ENCODE data around the gene OR9Q1.
"Not testable (repeated sequence)": the region's sequence is repeated elsewhere in the genome, so short reads cannot be mapped to it uniquely, and the experiment has no call there.

The OR9Q1 gene

GRCh38 chr11:58135171-58135570 lies 111.5 kb downstream of the OR9Q1 start:
- no peak for DNase-seq

- DNase-seq = no peak
These were observed 119.1 kb downstream of the OR9Q1 start for GRCh38 chr11:58142761-58143160.

GRCh38 chr11:58152781-58153180 lies 129.1 kb downstream of the OR9Q1 start:
- no peak for DNase-seq

- DNase-seq = no peak
These were observed 140.7 kb downstream of the OR9Q1 start for GRCh38 chr11:58164389-58164788.

- no peak for DNase-seq
These were observed 141.3 kb downstream of the OR9Q1 start for GRCh38 chr11:58164990-58165389.

GRCh38 chr11:58165504-58166106 lies 141.9 kb downstream of the OR9Q1 start:
- no peak for DNase-seq

GRCh38 chr11:58177409-58178054 lies 153.9 kb downstream of the OR9Q1 start:
- no peak for DNase-seq

- DNase-seq = no peak
These were observed 154.8 kb downstream of the OR9Q1 start for GRCh38 chr11:58178444-58178843.

GRCh38 chr11:58179648-58180047 lies 156.0 kb downstream of the OR9Q1 start:
- no peak for DNase-seq

- DNase-seq = no peak
These were observed 163.3 kb downstream of the OR9Q1 start for GRCh38 chr11:58186938-58187337.

- DNase-seq = no peak
These were observed 165.1 kb downstream of the OR9Q1 start, which contains the start of gene OR9Q2 for GRCh38 chr11:58188770-58189169. TSS of gene OR9Q2 (plus strand) at chr11:58189070. CDS start at chr11:58190491, 1,421 bp downstream.

- DNase-seq = no peak
These were observed 168.5 kb downstream of the OR9Q1 start for GRCh38 chr11:58192229-58192628.

GRCh38 chr11:58193391-58193790 lies 169.7 kb downstream of the OR9Q1 start:
- DNase-seq = no peak

GRCh38 chr11:58195939-58196338 lies 172.3 kb downstream of the OR9Q1 start:
- DNase-seq = no peak

- DNase-seq = no peak
These were observed 175.6 kb downstream of the OR9Q1 start for GRCh38 chr11:58199271-58199670.

GRCh38 chr11:58204042-58204441 lies 180.4 kb downstream of the OR9Q1 start, which contains the start of gene OR1S2:
TSS of gene OR1S2 (minus strand) at chr11:58204142. CDS start at chr11:58204142, 0 bp downstream.
- no peak for DNase-seq

- not testable (repeated sequence) for DNase-seq
These were observed 188.7 kb downstream of the OR9Q1 start, which contains the start of gene OR1S1 for GRCh38 chr11:58212420-58212819. TSS of gene OR1S1 (plus strand) at chr11:58212720.

GRCh38 chr11:58216476-58216875 lies 192.8 kb downstream of the OR9Q1 start:
- no peak for DNase-seq

GRCh38 chr11:58222721-58223120 lies 199.0 kb downstream of the OR9Q1 start:
- DNase-seq = no peak

GRCh38 chr11:58227956-58228615 lies 204.4 kb downstream of the OR9Q1 start:
- DNase-seq = no peak

Data from CD4-positive, alpha-beta T cell treated with Interleukin-12 subunit alpha and Interleukin-12 subunit beta, for 1 hour (primary cell).